PC-3 (cell line): ENCODE results near the gene IL1R2.

Experiments used
- EZH2 ChIP-seq: fragments of 300-600 bp; sonication (generic); IDR thresholded peaks from one replicate; pipeline ENCODE4 v1.6.1; 2017; ENCODE audit warnings: antibody characterized with exemption, mild to moderate bottlenecking, low read length; ENCODE audit not compliant: unreplicated experiment
- TF ChIP-seq, protein P1 (sequence below): fragments of 300-600 bp; sonication (generic); conservative IDR thresholded peaks from 2 replicates; pipeline ENCODE4 v1.5.1; 2017; ENCODE audit warnings: antibody characterized with exemption, low read depth, mild to moderate bottlenecking, low read length

DNA sequence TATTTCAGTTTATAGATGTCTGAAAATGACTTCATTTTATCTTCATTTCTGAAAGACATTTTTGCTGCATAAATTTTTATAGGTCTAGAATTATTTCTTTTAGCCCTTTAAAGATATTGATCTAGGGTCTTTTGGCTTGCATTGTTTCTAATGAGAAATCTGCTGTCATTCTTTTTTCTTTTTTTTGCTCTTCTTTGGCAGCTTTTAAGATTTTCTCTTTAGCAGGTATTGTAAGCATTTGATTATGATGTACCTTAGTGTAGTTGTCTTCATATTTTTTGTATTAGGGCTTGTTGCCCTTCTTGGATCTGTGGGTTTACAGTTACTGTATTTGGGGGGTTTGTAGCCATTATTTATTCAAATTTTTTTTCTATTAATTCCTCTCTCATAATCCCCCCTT lies 84.8 kb downstream of the IL1R2 start:
- no peak for TF ChIP-seq EZH2
- TF ChIP-seq, protein P1, sequence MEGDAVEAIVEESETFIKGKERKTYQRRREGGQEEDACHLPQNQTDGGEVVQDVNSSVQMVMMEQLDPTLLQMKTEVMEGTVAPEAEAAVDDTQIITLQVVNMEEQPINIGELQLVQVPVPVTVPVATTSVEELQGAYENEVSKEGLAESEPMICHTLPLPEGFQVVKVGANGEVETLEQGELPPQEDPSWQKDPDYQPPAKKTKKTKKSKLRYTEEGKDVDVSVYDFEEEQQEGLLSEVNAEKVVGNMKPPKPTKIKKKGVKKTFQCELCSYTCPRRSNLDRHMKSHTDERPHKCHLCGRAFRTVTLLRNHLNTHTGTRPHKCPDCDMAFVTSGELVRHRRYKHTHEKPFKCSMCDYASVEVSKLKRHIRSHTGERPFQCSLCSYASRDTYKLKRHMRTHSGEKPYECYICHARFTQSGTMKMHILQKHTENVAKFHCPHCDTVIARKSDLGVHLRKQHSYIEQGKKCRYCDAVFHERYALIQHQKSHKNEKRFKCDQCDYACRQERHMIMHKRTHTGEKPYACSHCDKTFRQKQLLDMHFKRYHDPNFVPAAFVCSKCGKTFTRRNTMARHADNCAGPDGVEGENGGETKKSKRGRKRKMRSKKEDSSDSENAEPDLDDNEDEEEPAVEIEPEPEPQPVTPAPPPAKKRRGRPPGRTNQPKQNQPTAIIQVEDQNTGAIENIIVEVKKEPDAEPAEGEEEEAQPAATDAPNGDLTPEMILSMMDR, result no peak
